Kidney epithelial cell (primary cell): Measurements from ENCODE around the gene SEC14L2. TPM values are rescaled to one million over a fixed set of nuclear protein-coding genes. Genes with fewer than 3 reads are reported as not detected.
A peak's percentile ranks its signal among the peaks of the same experiment; 100 is the strongest.
"Not testable (repeated sequence)": the region's sequence is repeated elsewhere in the genome, so short reads cannot be mapped to it uniquely, and the experiment has no call there.

Experiments
- DNase-seq: peaks from one replicate; pipeline ENCODE4 v3.0.0-alpha.2; 2010; ENCODE audit warnings: low read depth
- H3K27me3 ChIP-seq: 2 replicates; pipeline ENCODE4 v1.6.0; 2011; ENCODE audit warnings: low read length; ENCODE audit not compliant: control insufficient read depth, insufficient read depth
- H3K36me3 ChIP-seq: 2 replicates; pipeline ENCODE4 v1.5.1; 2011; ENCODE audit warnings: low read length; ENCODE audit not compliant: control insufficient read depth, insufficient read depth
- H3K4me3 ChIP-seq: 2 replicates; pipeline ENCODE4 v1.5.1; 2011; ENCODE audit warnings: low read depth, mild to moderate bottlenecking, control low read depth, low read length
- CTCF ChIP-seq: IDR thresholded peaks from 2 replicates; pipeline ENCODE4 v1.5.1; 2011; ENCODE audit warnings: mild to moderate bottlenecking, moderate library complexity, low read length, control low read depth, inconsistent platforms; ENCODE audit not compliant: insufficient read depth, poor library complexity, severe bottlenecking
- total RNA-seq: library from RNA; depleted of rRNA; stranded (reverse); fragments of >200 nt; gene quantifications from 2 replicates; pipeline ENCODE4 v1.2.3, GENCODE V29; 2015

The SEC14L2 gene
- total RNA-seq, 1 donor from 2014 or later = 31.7 TPM

- Histone ChIP-seq H3K36me3 (no peaks in the 10 kb centered on the region), H3K4me3 (peak overlapping the region; percentile 88), H3K27me3 (no peaks in the 10 kb centered on the region)
- TF ChIP-seq CTCF = no peak
- no peak for DNase-seq
Observed at GRCh38 chr22:30398685-30399680, 2.2 kb downstream of the SEC14L2 start.

- no peak for TF ChIP-seq CTCF
- H3K36me3 ChIP-seq = no peaks in the 10 kb centered on the region
- no peaks in the 10 kb centered on the region for H3K27me3 ChIP-seq
- DNase-seq = no peak
- H3K4me3 ChIP-seq = no peak overlapping the region
Observed at GRCh38 chr22:30399718-30400117, 2.9 kb downstream of the SEC14L2 start.

- Histone ChIP-seq H3K4me3 (no peak overlapping the region), H3K27me3 (no peaks in the 10 kb centered on the region), H3K36me3 (no peaks in the 10 kb centered on the region)
- TF ChIP-seq CTCF = no peak
- DNase-seq = no peak
Observed at GRCh38 chr22:30400159-30400558, 3.3 kb downstream of the SEC14L2 start.

GRCh38 chr22:30401024-30401423, 4.2 kb downstream of the SEC14L2 start:
- not testable (repeated sequence) for H3K4me3 ChIP-seq, H3K27me3 ChIP-seq, H3K36me3 ChIP-seq, DNase-seq

- TF ChIP-seq CTCF = no peak
- peaks cover 1% of the 10 kb centered on the region for H3K36me3 ChIP-seq
- no peak for DNase-seq
- H3K27me3 ChIP-seq = no peaks in the 10 kb centered on the region
- no peak overlapping the region for H3K4me3 ChIP-seq
Observed at GRCh38 chr22:30402028-30402765, 5.4 kb downstream of the SEC14L2 start.

- not testable (repeated sequence) for H3K27me3 ChIP-seq, H3K4me3 ChIP-seq, H3K36me3 ChIP-seq, DNase-seq
Observed at GRCh38 chr22:30402766-30403104, 5.9 kb downstream of the SEC14L2 start.
